B cell (primary cell): ENCODE measurements around the gene BST1.

Experiments
- EZH2 ChIP-seq: IDR thresholded peaks from 2 replicates; pipeline ENCODE4 v1.6.1; 2012; ENCODE audit warnings: borderline replicate concordance, low read depth, mild to moderate bottlenecking, moderate library complexity, low read length; ENCODE audit not compliant: insufficient read depth, poor library complexity, severe bottlenecking
- TF ChIP-seq, protein P1 (sequence below): fragments of 200-600 bp; IDR thresholded peaks from one replicate; pipeline ENCODE4 v1.8.0; 2022; ENCODE audit warnings: antibody characterized with exemption, mild to moderate bottlenecking

DNA sequence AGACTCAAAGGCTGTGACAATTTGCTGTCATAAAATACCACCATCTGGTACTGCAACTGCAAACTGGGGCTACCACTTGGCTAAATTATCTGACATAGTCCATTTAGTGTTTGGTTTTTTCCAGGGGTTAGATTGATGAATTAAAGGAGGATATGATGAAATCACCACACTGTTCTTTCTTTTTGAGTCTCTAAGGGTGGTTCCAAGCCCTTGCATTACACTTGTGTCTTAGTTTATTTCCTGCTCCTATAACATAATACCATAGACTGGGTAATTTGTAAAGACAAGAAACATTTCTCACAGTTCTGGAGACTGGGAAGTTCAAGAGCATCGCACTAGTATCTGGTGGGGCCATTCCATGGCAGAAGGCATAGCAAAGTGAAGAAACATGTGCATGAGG, 43.2 kb downstream of the BST1 start:
- TF ChIP-seq EZH2, result no peak
- TF ChIP-seq, protein P1, sequence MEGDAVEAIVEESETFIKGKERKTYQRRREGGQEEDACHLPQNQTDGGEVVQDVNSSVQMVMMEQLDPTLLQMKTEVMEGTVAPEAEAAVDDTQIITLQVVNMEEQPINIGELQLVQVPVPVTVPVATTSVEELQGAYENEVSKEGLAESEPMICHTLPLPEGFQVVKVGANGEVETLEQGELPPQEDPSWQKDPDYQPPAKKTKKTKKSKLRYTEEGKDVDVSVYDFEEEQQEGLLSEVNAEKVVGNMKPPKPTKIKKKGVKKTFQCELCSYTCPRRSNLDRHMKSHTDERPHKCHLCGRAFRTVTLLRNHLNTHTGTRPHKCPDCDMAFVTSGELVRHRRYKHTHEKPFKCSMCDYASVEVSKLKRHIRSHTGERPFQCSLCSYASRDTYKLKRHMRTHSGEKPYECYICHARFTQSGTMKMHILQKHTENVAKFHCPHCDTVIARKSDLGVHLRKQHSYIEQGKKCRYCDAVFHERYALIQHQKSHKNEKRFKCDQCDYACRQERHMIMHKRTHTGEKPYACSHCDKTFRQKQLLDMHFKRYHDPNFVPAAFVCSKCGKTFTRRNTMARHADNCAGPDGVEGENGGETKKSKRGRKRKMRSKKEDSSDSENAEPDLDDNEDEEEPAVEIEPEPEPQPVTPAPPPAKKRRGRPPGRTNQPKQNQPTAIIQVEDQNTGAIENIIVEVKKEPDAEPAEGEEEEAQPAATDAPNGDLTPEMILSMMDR, result no peak
